Upper lobe of right lung (tissue), 1 donor: ENCODE data around the gene KCNIP1. TPM values are rescaled to one million over a fixed set of nuclear protein-coding genes. Genes with fewer than 3 reads are reported as not detected.

Experiments
- ATAC-seq: fragments of 200-7000 bp; cut with Tn5 transposase; one replicate; pipeline ENCODE4 v1.9.1; 2020; ENCODE audit warnings: mild to moderate bottlenecking, moderate library complexity
- DNase-seq: peaks from one replicate; pipeline ENCODE4 v3.0.0-alpha.2; 2020
- H3K27ac ChIP-seq: fragments of 200-600 bp; one replicate; pipeline ENCODE4 v1.8.0; 2022
- H3K27me3 ChIP-seq: fragments of 200-600 bp; one replicate; pipeline ENCODE4 v1.8.0; 2022; ENCODE audit warnings: mild to moderate bottlenecking
- H3K36me3 ChIP-seq: fragments of 200-600 bp; one replicate; pipeline ENCODE4 v1.8.0; 2022
- H3K4me1 ChIP-seq: fragments of 200-600 bp; one replicate; pipeline ENCODE4 v1.8.0; 2022
- H3K4me3 ChIP-seq: fragments of 200-600 bp; one replicate; pipeline ENCODE4 v1.8.0; 2022; ENCODE audit warnings: mild to moderate bottlenecking
- H3K9me3 ChIP-seq: fragments of 200-600 bp; one replicate; pipeline ENCODE4 v1.8.0; 2022
- intact Hi-C: fragments of 100-400 bp; cut with DNase I; formaldehyde crosslinking; loops from one replicate; pipeline ENCODE4 v1.11.0; 2022
- total RNA-seq: library from RNA; stranded (reverse); fragmentation: NEBNext Ultra II Directional; extraction: Animal tissue kit (Norgen Biotek cat#: 25700); gene quantifications from one replicate; pipeline ENCODE4 v1.2.1, GENCODE V29; 2021
- TF ChIP-seq, protein P1 (sequence below): fragments of 200-600 bp; IDR thresholded peaks from one replicate; pipeline ENCODE4 v1.8.0; 2022; ENCODE audit warnings: antibody characterized with exemption
- donor health status: DM: no; HTN: yes; CAD: no; lungs with severe emphysema.

KCNIP1 gene
- total RNA-seq, 1 donor from 2014 or later, result 2.7 TPM

DNA sequence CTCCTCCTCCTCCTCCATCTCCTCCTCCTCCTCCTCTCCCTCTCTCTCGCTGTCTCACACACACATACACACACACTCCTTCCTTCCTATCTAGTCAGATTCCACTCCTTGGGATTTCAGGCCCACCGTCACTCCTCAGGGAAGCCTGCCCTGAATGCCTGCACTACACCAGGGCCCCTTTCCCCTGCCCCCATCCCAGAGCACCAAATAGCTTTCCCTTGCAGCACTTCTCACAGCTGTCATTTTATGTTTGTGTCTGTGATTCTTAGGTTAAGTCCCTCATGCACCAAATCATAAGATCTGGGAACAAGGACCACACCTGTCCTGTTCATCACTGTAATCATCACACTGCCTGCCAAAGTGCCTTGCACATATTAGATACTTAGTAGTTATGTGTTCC, 193.2 kb downstream of the KCNIP1 start:
- peaks cover 33% of the 10 kb centered on the region for H3K27me3 ChIP-seq
- no peak overlapping the region for H3K27ac ChIP-seq
- H3K4me3 ChIP-seq, result no peak overlapping the region
- TF ChIP-seq, protein P1, sequence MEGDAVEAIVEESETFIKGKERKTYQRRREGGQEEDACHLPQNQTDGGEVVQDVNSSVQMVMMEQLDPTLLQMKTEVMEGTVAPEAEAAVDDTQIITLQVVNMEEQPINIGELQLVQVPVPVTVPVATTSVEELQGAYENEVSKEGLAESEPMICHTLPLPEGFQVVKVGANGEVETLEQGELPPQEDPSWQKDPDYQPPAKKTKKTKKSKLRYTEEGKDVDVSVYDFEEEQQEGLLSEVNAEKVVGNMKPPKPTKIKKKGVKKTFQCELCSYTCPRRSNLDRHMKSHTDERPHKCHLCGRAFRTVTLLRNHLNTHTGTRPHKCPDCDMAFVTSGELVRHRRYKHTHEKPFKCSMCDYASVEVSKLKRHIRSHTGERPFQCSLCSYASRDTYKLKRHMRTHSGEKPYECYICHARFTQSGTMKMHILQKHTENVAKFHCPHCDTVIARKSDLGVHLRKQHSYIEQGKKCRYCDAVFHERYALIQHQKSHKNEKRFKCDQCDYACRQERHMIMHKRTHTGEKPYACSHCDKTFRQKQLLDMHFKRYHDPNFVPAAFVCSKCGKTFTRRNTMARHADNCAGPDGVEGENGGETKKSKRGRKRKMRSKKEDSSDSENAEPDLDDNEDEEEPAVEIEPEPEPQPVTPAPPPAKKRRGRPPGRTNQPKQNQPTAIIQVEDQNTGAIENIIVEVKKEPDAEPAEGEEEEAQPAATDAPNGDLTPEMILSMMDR, result no peak
- no peaks in the 10 kb centered on the region for H3K36me3 ChIP-seq
- no peaks in the 10 kb centered on the region for H3K4me1 ChIP-seq
- ATAC-seq (no peak), DNase-seq (no peak)
- no peaks in the 10 kb centered on the region for H3K9me3 ChIP-seq
- intact Hi-C loops, result no loop called here

DNA sequence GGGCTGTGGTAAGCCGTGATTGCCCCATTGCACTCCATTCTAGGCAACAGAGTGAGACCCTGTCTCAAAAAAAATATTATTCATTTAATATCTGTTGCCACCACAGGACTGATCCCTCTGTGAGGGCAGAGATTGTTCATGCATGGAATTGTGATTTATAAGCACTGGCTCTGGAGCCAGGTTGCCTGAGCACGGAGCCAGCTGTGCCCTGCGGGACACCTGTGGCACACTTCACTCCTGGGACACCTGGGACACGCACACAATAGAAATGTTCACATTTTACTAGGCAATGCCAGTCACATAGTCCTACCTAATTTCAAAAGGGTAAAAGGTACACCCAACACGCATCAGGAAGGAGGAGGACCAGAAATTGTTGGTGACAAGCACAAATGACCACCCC, 196.7 kb downstream of the KCNIP1 start:
- intact Hi-C loops, result no loop called here
- Histone ChIP-seq H3K4me1 (no peaks in the 10 kb centered on the region), H3K27me3 (peaks cover 13% of the 10 kb centered on the region), H3K4me3 (no peak overlapping the region), H3K36me3 (no peaks in the 10 kb centered on the region), H3K9me3 (no peaks in the 10 kb centered on the region), H3K27ac (no peak overlapping the region)
- no peak for DNase-seq
- ATAC-seq, result no peak
- TF ChIP-seq, protein P1, result no peak

DNA sequence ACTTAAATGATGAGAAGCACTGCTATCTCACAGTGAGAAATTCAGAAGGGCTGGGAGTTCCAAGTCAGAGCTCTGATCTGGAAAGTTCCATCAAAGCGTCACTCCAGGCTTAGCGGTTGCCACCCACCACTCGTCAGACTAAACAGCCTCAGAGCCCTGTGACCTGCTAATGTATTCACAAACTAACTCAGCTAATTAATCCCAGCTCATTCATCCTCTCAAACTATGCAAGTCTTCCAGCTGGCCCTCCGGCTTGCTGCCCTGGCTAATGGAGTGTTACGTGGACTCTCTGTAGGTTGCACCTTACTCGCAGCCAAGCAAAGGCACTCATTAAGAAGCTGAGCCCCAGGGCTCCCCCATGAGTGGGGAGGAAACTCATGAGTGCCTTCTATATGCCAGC, 197.5 kb downstream of the KCNIP1 start:
- Histone ChIP-seq H3K27me3 (peaks cover 11% of the 10 kb centered on the region), H3K27ac (no peak overlapping the region), H3K4me3 (no peak overlapping the region), H3K9me3 (no peaks in the 10 kb centered on the region), H3K36me3 (no peaks in the 10 kb centered on the region), H3K4me1 (no peaks in the 10 kb centered on the region)
- ATAC-seq (no peak), DNase-seq (no peak)
- intact Hi-C loops, result no loop called here
- TF ChIP-seq, protein P1, result no peak

DNA sequence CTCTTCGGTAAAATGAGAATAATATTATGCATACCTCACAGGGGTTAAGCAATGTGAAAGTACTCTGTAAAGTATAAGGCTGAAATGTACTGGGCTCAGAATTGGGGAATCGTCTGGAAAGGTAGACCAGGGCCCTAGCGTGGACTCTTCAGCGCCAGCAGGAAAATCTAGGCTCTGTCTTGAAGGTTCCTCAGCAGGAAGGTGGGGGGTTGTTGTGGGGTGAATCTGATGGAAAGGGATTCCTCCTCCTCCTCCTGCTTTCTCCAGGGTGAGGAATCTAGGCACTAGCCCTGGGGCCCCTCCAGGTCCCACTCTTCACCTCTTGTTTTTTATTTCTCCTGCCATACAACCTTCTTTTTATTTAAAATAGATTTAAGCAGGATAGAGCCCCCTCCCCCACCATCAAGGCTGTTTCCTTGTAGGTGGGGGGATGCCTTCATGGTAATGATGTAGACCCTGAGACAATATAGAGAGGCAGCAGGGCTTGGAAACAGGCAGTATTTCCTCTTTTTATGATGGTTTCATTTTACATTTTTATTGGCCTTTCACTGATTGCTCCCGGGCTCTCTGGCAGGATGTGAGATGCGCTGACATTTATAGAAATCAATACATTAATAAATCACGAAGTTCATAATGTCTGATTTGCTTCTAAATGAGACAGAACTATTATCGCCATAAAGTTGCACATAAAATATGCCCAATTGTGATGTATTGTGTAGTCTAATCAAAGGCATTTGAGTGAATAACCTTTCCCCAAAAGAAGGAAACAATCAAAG, 200.8 kb downstream of the KCNIP1 start:
- H3K27ac ChIP-seq, result no peak overlapping the region
- TF ChIP-seq, protein P1, result no peak
- H3K9me3 ChIP-seq, result no peaks in the 10 kb centered on the region
- H3K36me3 ChIP-seq, result no peaks in the 10 kb centered on the region
- H3K27me3 ChIP-seq, result no peaks in the 10 kb centered on the region
- H3K4me1 ChIP-seq, result no peaks in the 10 kb centered on the region
- no peak overlapping the region for H3K4me3 ChIP-seq
- DNase-seq, result no peak
- ATAC-seq, result no peak
- intact Hi-C loops, result no loop called here

DNA sequence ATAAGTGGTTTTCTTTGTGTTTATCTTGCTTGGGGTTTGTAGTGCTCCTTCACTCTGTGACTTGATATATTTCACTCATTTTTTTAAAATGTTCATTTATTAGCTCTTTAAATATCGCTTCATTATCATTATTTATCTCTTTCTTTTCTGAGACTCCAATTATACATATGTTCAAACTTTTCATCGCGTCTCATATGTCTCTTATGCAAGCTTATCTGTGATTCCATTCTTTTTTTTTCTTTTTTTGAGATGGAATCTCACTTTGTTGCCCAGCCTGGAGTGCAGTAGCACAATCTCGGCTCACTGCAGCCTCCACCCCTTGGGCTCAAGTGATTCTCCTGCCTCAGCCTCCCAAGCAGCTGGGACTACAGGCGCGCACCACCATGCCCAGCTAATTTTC, 205.8 kb downstream of the KCNIP1 start:
- TF ChIP-seq, protein P1, result no peak
- Histone ChIP-seq H3K4me1 (no peaks in the 10 kb centered on the region), H3K27me3 (peaks cover 13% of the 10 kb centered on the region), H3K36me3 (no peaks in the 10 kb centered on the region), H3K9me3 (no peaks in the 10 kb centered on the region), H3K27ac (no peak overlapping the region), H3K4me3 (no peak overlapping the region)
- no peak for DNase-seq
- intact Hi-C loops, result no loop called here
- ATAC-seq, result no peak
